SK-N-SH (cell line): ENCODE data around the gene ZNF275.
"Not testable (repeated sequence)": the region's sequence is repeated elsewhere in the genome, so short reads cannot be mapped to it uniquely, and the experiment has no call there.

Experiments used
- ELF1 ChIP-seq: IDR thresholded peaks from 2 replicates; pipeline ENCODE4 v1.4.0; 2012
- EP300 ChIP-seq, 2 experiments: IDR thresholded peaks; 2 replicates each; pipeline versions ENCODE4 v1.4.0 to v1.6.1; 2012; ENCODE audit warnings: borderline replicate concordance in 1 of 2, low read depth in 1 of 2, low read length in 1 of 2
- EZH2phosphoT487 ChIP-seq: fragments of 200-600 bp; sonication (generic); IDR thresholded peaks from 2 replicates; pipeline ENCODE4 v1.6.1; 2017; ENCODE audit warnings: low read depth, mixed run types, mild to moderate bottlenecking, antibody characterized with exemption, moderate library complexity, borderline replicate concordance
- USF2 ChIP-seq: fragments of 150-350 bp; IDR thresholded peaks from 2 replicates; pipeline ENCODE4 v1.6.1; 2017; ENCODE audit warnings: antibody characterized with exemption, low read length, low read depth, borderline replicate concordance
- TF ChIP-seq, protein P1 (sequence below): fragments of 200-600 bp; sonication (generic); IDR thresholded peaks from 2 replicates; pipeline ENCODE4 v1.6.1; 2017; ENCODE audit warnings: antibody characterized with exemption, mild to moderate bottlenecking, moderate library complexity
- TF ChIP-seq, protein P2 (sequence below): IDR thresholded peaks from 2 replicates; pipeline ENCODE4 v1.6.1; 2012; ENCODE audit warnings: mild to moderate bottlenecking, low read depth, low read length, moderate library complexity
- TF ChIP-seq, protein P3 (sequence below): IDR thresholded peaks from 2 replicates; pipeline ENCODE4 v1.4.0; 2012; ENCODE audit warnings: low read depth

DNA sequence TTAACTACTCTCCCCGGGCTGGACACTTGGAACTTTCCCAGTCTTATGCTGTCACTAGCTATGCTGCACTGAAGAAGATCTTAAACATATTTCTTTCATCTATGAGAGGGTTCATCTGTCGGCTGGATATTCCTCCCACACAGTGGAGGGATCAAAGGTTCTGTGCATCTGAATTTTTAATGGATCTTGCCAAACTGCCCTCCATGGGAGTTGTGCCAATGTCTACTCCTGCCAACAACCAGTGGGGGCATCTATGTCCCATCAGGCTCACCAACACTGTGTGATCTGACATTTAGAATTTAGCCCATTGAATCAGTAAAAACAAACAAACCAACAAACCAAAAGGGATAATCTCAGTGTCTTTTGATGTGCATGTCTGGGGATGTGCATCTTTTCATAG lies 45.1 kb upstream of the ZNF275 start:
- TF ChIP-seq ELF1; USF2; EP300 (IDR thresholded peaks at IDR 0.05; ENCODE audit: borderline replicate concordance in 1 of 2, low read depth in 1 of 2, low read length in 1 of 2); EZH2phosphoT487: not testable (repeated sequence)
- TF ChIP-seq, protein P1, sequence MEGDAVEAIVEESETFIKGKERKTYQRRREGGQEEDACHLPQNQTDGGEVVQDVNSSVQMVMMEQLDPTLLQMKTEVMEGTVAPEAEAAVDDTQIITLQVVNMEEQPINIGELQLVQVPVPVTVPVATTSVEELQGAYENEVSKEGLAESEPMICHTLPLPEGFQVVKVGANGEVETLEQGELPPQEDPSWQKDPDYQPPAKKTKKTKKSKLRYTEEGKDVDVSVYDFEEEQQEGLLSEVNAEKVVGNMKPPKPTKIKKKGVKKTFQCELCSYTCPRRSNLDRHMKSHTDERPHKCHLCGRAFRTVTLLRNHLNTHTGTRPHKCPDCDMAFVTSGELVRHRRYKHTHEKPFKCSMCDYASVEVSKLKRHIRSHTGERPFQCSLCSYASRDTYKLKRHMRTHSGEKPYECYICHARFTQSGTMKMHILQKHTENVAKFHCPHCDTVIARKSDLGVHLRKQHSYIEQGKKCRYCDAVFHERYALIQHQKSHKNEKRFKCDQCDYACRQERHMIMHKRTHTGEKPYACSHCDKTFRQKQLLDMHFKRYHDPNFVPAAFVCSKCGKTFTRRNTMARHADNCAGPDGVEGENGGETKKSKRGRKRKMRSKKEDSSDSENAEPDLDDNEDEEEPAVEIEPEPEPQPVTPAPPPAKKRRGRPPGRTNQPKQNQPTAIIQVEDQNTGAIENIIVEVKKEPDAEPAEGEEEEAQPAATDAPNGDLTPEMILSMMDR = not testable (repeated sequence)
- TF ChIP-seq, protein P2, sequence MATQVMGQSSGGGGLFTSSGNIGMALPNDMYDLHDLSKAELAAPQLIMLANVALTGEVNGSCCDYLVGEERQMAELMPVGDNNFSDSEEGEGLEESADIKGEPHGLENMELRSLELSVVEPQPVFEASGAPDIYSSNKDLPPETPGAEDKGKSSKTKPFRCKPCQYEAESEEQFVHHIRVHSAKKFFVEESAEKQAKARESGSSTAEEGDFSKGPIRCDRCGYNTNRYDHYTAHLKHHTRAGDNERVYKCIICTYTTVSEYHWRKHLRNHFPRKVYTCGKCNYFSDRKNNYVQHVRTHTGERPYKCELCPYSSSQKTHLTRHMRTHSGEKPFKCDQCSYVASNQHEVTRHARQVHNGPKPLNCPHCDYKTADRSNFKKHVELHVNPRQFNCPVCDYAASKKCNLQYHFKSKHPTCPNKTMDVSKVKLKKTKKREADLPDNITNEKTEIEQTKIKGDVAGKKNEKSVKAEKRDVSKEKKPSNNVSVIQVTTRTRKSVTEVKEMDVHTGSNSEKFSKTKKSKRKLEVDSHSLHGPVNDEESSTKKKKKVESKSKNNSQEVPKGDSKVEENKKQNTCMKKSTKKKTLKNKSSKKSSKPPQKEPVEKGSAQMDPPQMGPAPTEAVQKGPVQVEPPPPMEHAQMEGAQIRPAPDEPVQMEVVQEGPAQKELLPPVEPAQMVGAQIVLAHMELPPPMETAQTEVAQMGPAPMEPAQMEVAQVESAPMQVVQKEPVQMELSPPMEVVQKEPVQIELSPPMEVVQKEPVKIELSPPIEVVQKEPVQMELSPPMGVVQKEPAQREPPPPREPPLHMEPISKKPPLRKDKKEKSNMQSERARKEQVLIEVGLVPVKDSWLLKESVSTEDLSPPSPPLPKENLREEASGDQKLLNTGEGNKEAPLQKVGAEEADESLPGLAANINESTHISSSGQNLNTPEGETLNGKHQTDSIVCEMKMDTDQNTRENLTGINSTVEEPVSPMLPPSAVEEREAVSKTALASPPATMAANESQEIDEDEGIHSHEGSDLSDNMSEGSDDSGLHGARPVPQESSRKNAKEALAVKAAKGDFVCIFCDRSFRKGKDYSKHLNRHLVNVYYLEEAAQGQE = not testable (repeated sequence)
- TF ChIP-seq, protein P3, sequence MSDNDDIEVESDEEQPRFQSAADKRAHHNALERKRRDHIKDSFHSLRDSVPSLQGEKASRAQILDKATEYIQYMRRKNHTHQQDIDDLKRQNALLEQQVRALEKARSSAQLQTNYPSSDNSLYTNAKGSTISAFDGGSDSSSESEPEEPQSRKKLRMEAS = not testable (repeated sequence)
